Measurements from ENCODE around the gene BDKRB1.

The BDKRB1 gene

GRCh38 chr14:96255501-96256366, at the start of gene BDKRB1:
Gene BDKRB1 (plus strand): TSS chr14:96256210. CDS start chr14:96263683, 7,473 bp downstream.
- DNase-seq (ENCODE audit: low read depth): no peak

- DNase-seq (ENCODE audit: low read depth): no peak
These were observed 49.5 kb upstream of the BDKRB1 start for GRCh38 chr14:96206461-96206860.

GRCh38 chr14:96207686-96208085, 48.3 kb upstream of the BDKRB1 start:
- DNase-seq (ENCODE audit: low read depth): no peak

GRCh38 chr14:96208739-96209138, 47.3 kb upstream of the BDKRB1 start:
- no peak for DNase-seq (ENCODE audit: low read depth)

GRCh38 chr14:96212140-96212539, 43.9 kb upstream of the BDKRB1 start:
- DNase-seq (ENCODE audit: low read depth): no peak

- no peak for DNase-seq (ENCODE audit: low read depth)
These were observed 43.1 kb upstream of the BDKRB1 start for GRCh38 chr14:96212896-96213295.

- DNase-seq (ENCODE audit: low read depth): no peak
These were observed 42.0 kb upstream of the BDKRB1 start for GRCh38 chr14:96213871-96214465.

- DNase-seq (ENCODE audit: low read depth): no peak
These were observed 41.2 kb upstream of the BDKRB1 start for GRCh38 chr14:96214793-96215192.

- no peak for DNase-seq (ENCODE audit: low read depth)
These were observed 40.4 kb upstream of the BDKRB1 start for GRCh38 chr14:96215452-96216244.

GRCh38 chr14:96216627-96217026, 39.4 kb upstream of the BDKRB1 start:
- no peak for DNase-seq (ENCODE audit: low read depth)

GRCh38 chr14:96217376-96217913, 38.6 kb upstream of the BDKRB1 start:
- DNase-seq (ENCODE audit: low read depth): no peak

- no peak for DNase-seq (ENCODE audit: low read depth)
These were observed 34.8 kb upstream of the BDKRB1 start for GRCh38 chr14:96221109-96221650.

GRCh38 chr14:96221841-96222240, 34.2 kb upstream of the BDKRB1 start:
- DNase-seq (ENCODE audit: low read depth): no peak

- DNase-seq (ENCODE audit: low read depth): no peak
These were observed 31.4 kb upstream of the BDKRB1 start for GRCh38 chr14:96224480-96225096.

- no peak for DNase-seq (ENCODE audit: low read depth)
These were observed 30.8 kb upstream of the BDKRB1 start for GRCh38 chr14:96225213-96225612.

- no peak for DNase-seq (ENCODE audit: low read depth)
These were observed 30.3 kb upstream of the BDKRB1 start for GRCh38 chr14:96225745-96226151.

- DNase-seq (ENCODE audit: low read depth): no peak
These were observed 28.6 kb upstream of the BDKRB1 start for GRCh38 chr14:96227428-96227827.

- DNase-seq (ENCODE audit: low read depth): no peak
These were observed 26.7 kb upstream of the BDKRB1 start for GRCh38 chr14:96229315-96229714.

- DNase-seq (ENCODE audit: low read depth): no peak
These were observed 25.0 kb upstream of the BDKRB1 start for GRCh38 chr14:96231056-96231455.

- no peak for DNase-seq (ENCODE audit: low read depth)
These were observed 24.4 kb upstream of the BDKRB1 start for GRCh38 chr14:96231526-96232130.

- DNase-seq (ENCODE audit: low read depth): no peak
These were observed 23.5 kb upstream of the BDKRB1 start for GRCh38 chr14:96232506-96232905.
